ENCODE results near the gene RAP2C.

The RAP2C gene

GRCh38 chrX:132219343-132219768, at the start of gene RAP2C:
RAP2C (minus strand) TSS chrX:132219447; CDS start chrX:132217268, 2,179 bp downstream.
- DNase-seq (ENCODE audit: low read depth in 3 of 3), result peak; percentile 27 to 45 (median 42)

- DNase-seq (ENCODE audit: low read depth in 3 of 3), result no peak
These were observed 48.1 kb upstream of the RAP2C start for GRCh38 chrX:132267392-132267791.

- peak in 2 of 3 donors; percentile 9 to 10 for DNase-seq (ENCODE audit: low read depth in 3 of 3)
These were observed 47.5 kb upstream of the RAP2C start for GRCh38 chrX:132266583-132267355.

GRCh38 chrX:132263127-132263526, 43.9 kb upstream of the RAP2C start:
- no peak for DNase-seq (ENCODE audit: low read depth in 3 of 3)

- DNase-seq (ENCODE audit: low read depth in 3 of 3), result no peak
These were observed 39.3 kb upstream of the RAP2C start for GRCh38 chrX:132258509-132258908.

- no peak for DNase-seq (ENCODE audit: low read depth in 3 of 3)
These were observed 37.9 kb upstream of the RAP2C start for GRCh38 chrX:132257116-132257515.

GRCh38 chrX:132236121-132236520, 16.9 kb upstream of the RAP2C start:
- no peak for DNase-seq (ENCODE audit: low read depth in 3 of 3)

- DNase-seq (ENCODE audit: low read depth in 3 of 3), result no peak
These were observed 16.2 kb upstream of the RAP2C start for GRCh38 chrX:132235488-132235887.

- no peak for DNase-seq (ENCODE audit: low read depth in 3 of 3)
These were observed 12.3 kb upstream of the RAP2C start for GRCh38 chrX:132231587-132231986.

- no peak for DNase-seq (ENCODE audit: low read depth in 3 of 3)
These were observed 8.3 kb upstream of the RAP2C start for GRCh38 chrX:132227383-132228112.

- DNase-seq (ENCODE audit: low read depth in 3 of 3), result no peak
These were observed 6.9 kb upstream of the RAP2C start for GRCh38 chrX:132226169-132226568.

GRCh38 chrX:132218100-132218812, 991 bp downstream of the RAP2C start:
- peak; percentile 55 to 71 (median 62) for DNase-seq (ENCODE audit: low read depth in 3 of 3)

- peak; percentile 44 to 65 (median 62) for DNase-seq (ENCODE audit: low read depth in 3 of 3)
These were observed 1.8 kb downstream of the RAP2C start for GRCh38 chrX:132217203-132218073.

- DNase-seq (ENCODE audit: low read depth in 3 of 3), result no peak
These were observed 2.4 kb downstream of the RAP2C start for GRCh38 chrX:132216806-132217202.

- no peak for DNase-seq (ENCODE audit: low read depth in 3 of 3)
These were observed 3.0 kb downstream of the RAP2C start for GRCh38 chrX:132216283-132216682.

GRCh38 chrX:132214518-132214917, 4.7 kb downstream of the RAP2C start:
- no peak for DNase-seq (ENCODE audit: low read depth in 3 of 3)

GRCh38 chrX:132209527-132209926, 9.7 kb downstream of the RAP2C start:
- DNase-seq (ENCODE audit: low read depth in 3 of 3), result no peak

- DNase-seq (ENCODE audit: low read depth in 3 of 3), result no peak
These were observed 10.8 kb downstream of the RAP2C start for GRCh38 chrX:132208422-132208821.

GRCh38 chrX:132207996-132208395, 11.3 kb downstream of the RAP2C start:
- no peak for DNase-seq (ENCODE audit: low read depth in 3 of 3)

- no peak for DNase-seq (ENCODE audit: low read depth in 3 of 3)
These were observed 13.0 kb downstream of the RAP2C start for GRCh38 chrX:132206259-132206658.

- no peak for DNase-seq (ENCODE audit: low read depth in 3 of 3)
These were observed 14.6 kb downstream of the RAP2C start for GRCh38 chrX:132204629-132205028.
